Esophagus squamous epithelium (tissue), 5 donors: ENCODE measurements around the gene PHACTR2. TPM values are rescaled to one million over a fixed set of nuclear protein-coding genes. Genes with fewer than 3 reads are reported as not detected.

Experiments used
- DNase-seq: peaks from one replicate; lab custom pipeline; 2025; lab: John Stamatoyannopoulos, UW
- H3K27ac ChIP-seq, 4 donors: fragments of 200-600 bp; sonication (generic); one replicate each; pipeline ENCODE4 v1.5.1; 2016 to 2019; ENCODE audit warnings: mild to moderate bottlenecking in 1 of 4
- H3K27me3 ChIP-seq, 4 donors: fragments of 200-600 bp; sonication (generic); 1 replicate in 3 of 4; 2 replicates in 1 of 4; pipeline versions ENCODE4 v1.5.1 to v1.6.0; 2017 to 2021; ENCODE audit warnings: antibody characterized with exemption in 1 of 4
- H3K36me3 ChIP-seq, 3 donors: fragments of 200-600 bp; sonication (generic); one replicate each; pipeline ENCODE4 v1.5.1; 2016 to 2019
- H3K4me1 ChIP-seq, 3 donors: fragments of 200-600 bp; sonication (generic); one replicate each; pipeline ENCODE4 v1.5.1; 2017 to 2019
- H3K4me3 ChIP-seq, 4 donors: fragments of 200-600 bp; sonication (generic); 1 replicate in 3 of 4; 2 replicates in 1 of 4; pipeline ENCODE4 v1.5.1; 2016 to 2019; ENCODE audit warnings: mild to moderate bottlenecking in 2 of 4, moderate library complexity in 1 of 4
- H3K9me3 ChIP-seq, 3 donors: fragments of 200-600 bp; sonication (generic); one replicate each; pipeline ENCODE4 v1.5.1; 2016 to 2019
- POLR2A ChIP-seq, 4 donors: fragments of 450-650 bp; IDR thresholded peaks; one replicate each; pipeline ENCODE4 v1.6.1; 2017; ENCODE audit warnings: antibody characterized with exemption in 4 of 4, mild to moderate bottlenecking in 4 of 4, moderate library complexity in 3 of 4
- WGBS, 2 donors: methylation state at CpG; one replicate each; pipeline ENCODE4 v1.1.5; 2018; 5-methylcytosine and 5-hydroxymethylcytosine counted together
- intact Hi-C: fragments of 100-400 bp; cut with DNase I; formaldehyde crosslinking; loops from one replicate; pipeline ENCODE4 v1.15.0; 2022
- total RNA-seq, 4 donors: library from RNA; depleted of rRNA; stranded (reverse); fragments of >200 nt; gene quantifications; one replicate each; pipeline ENCODE4 v1.1.0, GENCODE V29; 2016
- TF ChIP-seq, protein P1 (sequence below), 6 experiments: fragments of 450-650 bp in 4 of 6; fragments of 200-600 bp in 2 of 6; sonication (generic) in 2 of 6; IDR thresholded peaks; one replicate each; pipeline ENCODE4 v1.5.1; 2016 to 2019; ENCODE audit warnings: antibody characterized with exemption in 6 of 6, mild to moderate bottlenecking in 4 of 6, moderate library complexity in 4 of 6
- donor health status: DM: yes; HTN: yes; CAD: no.

Gene PHACTR2
- total RNA-seq, 4 donors from 2014 or later = 25.1 to 76.9 (median 45.1) TPM

GRCh38 chr6:143840595-143841265 lies 163.0 kb downstream of the PHACTR2 start:
- H3K4me3 ChIP-seq = no peak overlapping the region
- TF ChIP-seq, protein P1, sequence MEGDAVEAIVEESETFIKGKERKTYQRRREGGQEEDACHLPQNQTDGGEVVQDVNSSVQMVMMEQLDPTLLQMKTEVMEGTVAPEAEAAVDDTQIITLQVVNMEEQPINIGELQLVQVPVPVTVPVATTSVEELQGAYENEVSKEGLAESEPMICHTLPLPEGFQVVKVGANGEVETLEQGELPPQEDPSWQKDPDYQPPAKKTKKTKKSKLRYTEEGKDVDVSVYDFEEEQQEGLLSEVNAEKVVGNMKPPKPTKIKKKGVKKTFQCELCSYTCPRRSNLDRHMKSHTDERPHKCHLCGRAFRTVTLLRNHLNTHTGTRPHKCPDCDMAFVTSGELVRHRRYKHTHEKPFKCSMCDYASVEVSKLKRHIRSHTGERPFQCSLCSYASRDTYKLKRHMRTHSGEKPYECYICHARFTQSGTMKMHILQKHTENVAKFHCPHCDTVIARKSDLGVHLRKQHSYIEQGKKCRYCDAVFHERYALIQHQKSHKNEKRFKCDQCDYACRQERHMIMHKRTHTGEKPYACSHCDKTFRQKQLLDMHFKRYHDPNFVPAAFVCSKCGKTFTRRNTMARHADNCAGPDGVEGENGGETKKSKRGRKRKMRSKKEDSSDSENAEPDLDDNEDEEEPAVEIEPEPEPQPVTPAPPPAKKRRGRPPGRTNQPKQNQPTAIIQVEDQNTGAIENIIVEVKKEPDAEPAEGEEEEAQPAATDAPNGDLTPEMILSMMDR (IDR thresholded peaks at IDR 0.05) = no peak
- no peak for TF ChIP-seq POLR2A (IDR thresholded peaks at IDR 0.05)
- H3K4me1 ChIP-seq = peaks cover 9 to 22% (median 11%) of the 10 kb centered on the region in 3 donors
- H3K27me3 ChIP-seq = no peaks in the 10 kb centered on the region
- DNase-seq = no peak
- no peak overlapping the region for H3K27ac ChIP-seq
- H3K36me3 ChIP-seq = peaks cover 4 to 10% (median 7%) of the 10 kb centered on the region in 3 donors
- intact Hi-C loops = no loop called here
- H3K9me3 ChIP-seq = no peaks in the 10 kb centered on the region
- WGBS, 2 donors = 95 to 96% methylated on average over 5 to 6 of the region's 6 CpGs

DNA sequence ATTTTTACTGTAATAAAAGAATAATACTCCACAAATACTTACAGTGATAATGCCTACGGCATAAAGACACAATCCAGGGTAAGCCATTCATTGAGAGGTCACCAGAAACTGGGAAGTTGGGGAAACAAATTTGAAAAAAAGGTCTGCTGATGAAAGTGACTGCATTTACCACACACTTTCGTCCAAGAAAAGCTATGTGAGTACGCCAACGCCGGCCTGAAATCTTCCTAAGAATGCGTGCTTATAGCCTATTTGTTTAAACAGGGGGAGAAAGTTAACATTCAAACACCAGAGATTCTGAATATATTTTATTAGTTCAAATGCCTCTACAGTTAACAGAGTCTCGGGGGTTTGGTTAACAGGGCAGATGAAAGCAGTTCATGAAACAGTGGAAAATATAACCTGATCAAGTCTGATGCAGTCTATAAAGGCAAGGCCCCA lies 164.7 kb downstream of the PHACTR2 start:
- peak overlapping the region; percentile 90 to 98 (median 94) for H3K27ac ChIP-seq
- H3K27me3 ChIP-seq = no peaks in the 10 kb centered on the region
- WGBS, 2 donors = 27 to 49% methylated on average over 7 of the region's 7 CpGs
- no peaks in the 10 kb centered on the region for H3K9me3 ChIP-seq
- H3K4me1 ChIP-seq = peaks cover 9 to 22% (median 11%) of the 10 kb centered on the region in 3 donors
- H3K4me3 ChIP-seq = peak overlapping the region; percentile 73 to 98 (median 80)
- TF ChIP-seq POLR2A (IDR thresholded peaks at IDR 0.05) = no peak
- TF ChIP-seq, protein P1 (IDR thresholded peaks at IDR 0.05) = no peak
- peaks cover 7 to 28% (median 18%) of the 10 kb centered on the region in 3 donors for H3K36me3 ChIP-seq
- intact Hi-C loops = no loop called here
- DNase-seq = no peak

DNA sequence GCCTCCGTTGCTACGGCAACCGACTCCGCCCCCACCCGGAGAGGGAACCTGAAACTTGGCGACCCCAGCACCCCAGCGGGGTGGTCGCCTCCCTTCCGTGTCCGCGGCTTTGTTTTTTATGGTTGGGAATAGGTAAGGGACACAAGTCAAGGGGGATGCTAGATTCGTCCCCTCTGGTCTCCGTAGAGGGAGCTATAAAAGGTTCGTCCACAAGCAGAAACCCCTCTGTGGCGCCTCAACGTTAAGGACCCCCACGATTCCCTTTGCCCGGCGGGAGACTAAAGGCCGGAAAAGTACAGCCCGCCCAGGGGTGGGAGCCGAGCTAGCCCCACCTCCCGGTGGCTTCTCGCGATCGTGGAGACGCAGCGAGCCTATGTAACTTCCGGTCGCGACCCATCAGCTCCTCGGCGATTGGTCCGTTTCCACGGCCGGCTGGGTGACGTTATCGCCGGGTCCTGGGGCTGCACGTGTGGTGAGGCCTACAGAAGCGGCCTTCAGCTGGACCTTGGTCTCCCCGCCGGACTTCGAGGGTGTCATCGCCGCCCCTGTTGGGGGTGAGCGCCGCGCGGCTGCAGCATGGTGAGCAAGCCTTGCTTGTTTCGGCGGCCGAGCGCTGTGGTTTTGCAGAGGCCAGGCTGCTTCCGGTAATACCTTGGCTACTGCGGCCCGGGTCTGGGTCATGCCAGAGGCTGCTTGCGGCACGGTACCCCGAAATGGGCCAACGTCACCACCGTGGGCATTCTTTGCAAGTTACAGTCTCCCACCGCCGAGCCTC lies 165.3 kb downstream of the PHACTR2 start, which contains the start of gene LTV1:
Gene LTV1 (plus strand): TSS at position 437 of the 775 bp plus-strand sequence. CDS start 140 bp downstream, at position 577.
- TF ChIP-seq POLR2A (IDR thresholded peaks at IDR 0.05) = peak in 2 of 4 donors; percentile 38 to 57
- TF ChIP-seq, protein P1 (IDR thresholded peaks at IDR 0.05) = peak in 2 of 6 experiments; percentile 10 to 30
- Histone ChIP-seq H3K27me3 (no peaks in the 10 kb centered on the region), H3K4me1 (peaks cover 9 to 22% (median 11%) of the 10 kb centered on the region in 3 donors), H3K9me3 (no peaks in the 10 kb centered on the region), H3K27ac (peak within 1 kb of the TSS; percentile 90 to 98 (median 94)), H3K36me3 (peaks cover 7 to 34% (median 20%) of the 10 kb centered on the region in 3 donors), H3K4me3 (peak within 1 kb of the TSS; percentile 73 to 98 (median 80))
- intact Hi-C loops = no loop called here
- peak; percentile 79 for DNase-seq
- WGBS, 2 donors = 0% methylated on average over 6 of the region's 64 CpGs; no CpG with 5 or more reads in 1 of the 2 donors

- WGBS, 2 donors = 0 to 2% methylated on average over 1 to 6 of the region's 9 CpGs
- DNase-seq = no peak
- intact Hi-C loops = no loop called here
- Histone ChIP-seq H3K27ac (peak overlapping the region; percentile 90 to 98 (median 94)), H3K9me3 (no peaks in the 10 kb centered on the region), H3K36me3 (peaks cover 12 to 39% (median 24%) of the 10 kb centered on the region in 3 donors), H3K4me3 (peak overlapping the region; percentile 73 to 98 (median 80)), H3K4me1 (peaks cover 9 to 22% (median 11%) of the 10 kb centered on the region in 3 donors), H3K27me3 (no peaks in the 10 kb centered on the region)
- TF ChIP-seq, protein P1 (IDR thresholded peaks at IDR 0.05) = no peak
- no peak for TF ChIP-seq POLR2A (IDR thresholded peaks at IDR 0.05)
Measured at GRCh38 chr6:143843677-143843999, 165.9 kb downstream of the PHACTR2 start.
